ENCODE results near the gene TRIML1. TPM values are rescaled to one million over a fixed set of nuclear protein-coding genes. Genes with fewer than 3 reads are reported as not detected.

TRIML1 gene
- not detected in 2 replicates for total RNA-seq (2014; rRNA removed; shearing (Covaris generic))
- polyA plus RNA-seq (2014; cell fraction: nucleus; rRNA removed), result not detected in 2 replicates

- DNase-seq (ENCODE audit: extremely low read depth, low read depth), result no peak
These were observed at the start of gene TRIML1 for GRCh38 chr4:188139141-188139540. TSS of gene TRIML1 (plus strand) at chr4:188139441. CDS start at chr4:188139559, 118 bp downstream.

- no peak for DNase-seq (ENCODE audit: extremely low read depth, low read depth)
These were observed 46.4 kb upstream of the TRIML1 start for GRCh38 chr4:188092824-188093223.

GRCh38 chr4:188106454-188106853 lies 32.8 kb upstream of the TRIML1 start:
- no peak for DNase-seq (ENCODE audit: extremely low read depth, low read depth)

- DNase-seq (ENCODE audit: extremely low read depth, low read depth), result peak; percentile 32
These were observed 31.1 kb upstream of the TRIML1 start for GRCh38 chr4:188107931-188108843.

GRCh38 chr4:188109157-188109755 lies 30.0 kb upstream of the TRIML1 start, which contains the start of gene TRIML2:
TSS of gene TRIML2 (minus strand) at chr4:188109603. CDS start at chr4:188105368, 4,235 bp downstream.
- peak; percentile 41 for DNase-seq (ENCODE audit: extremely low read depth, low read depth)

GRCh38 chr4:188110036-188110435 lies 29.2 kb upstream of the TRIML1 start:
- DNase-seq (ENCODE audit: extremely low read depth, low read depth), result peak; percentile 34

GRCh38 chr4:188110741-188111471 lies 28.3 kb upstream of the TRIML1 start:
- peak; percentile 68 for DNase-seq (ENCODE audit: extremely low read depth, low read depth)

- no peak for DNase-seq (ENCODE audit: extremely low read depth, low read depth)
These were observed 27.3 kb upstream of the TRIML1 start for GRCh38 chr4:188111955-188112354.

- no peak for DNase-seq (ENCODE audit: extremely low read depth, low read depth)
These were observed 26.1 kb upstream of the TRIML1 start for GRCh38 chr4:188113156-188113555.

- DNase-seq (ENCODE audit: extremely low read depth, low read depth), result no peak
These were observed 21.5 kb upstream of the TRIML1 start for GRCh38 chr4:188117631-188118324.

- DNase-seq (ENCODE audit: extremely low read depth, low read depth), result no peak
These were observed 17.7 kb upstream of the TRIML1 start for GRCh38 chr4:188121530-188121929.

- DNase-seq (ENCODE audit: extremely low read depth, low read depth), result peak; percentile 40
These were observed 11.9 kb upstream of the TRIML1 start for GRCh38 chr4:188127214-188127874.

- DNase-seq (ENCODE audit: extremely low read depth, low read depth), result no peak
These were observed 8.9 kb upstream of the TRIML1 start for GRCh38 chr4:188130355-188130754.

- DNase-seq (ENCODE audit: extremely low read depth, low read depth), result no peak
These were observed 7.0 kb upstream of the TRIML1 start for GRCh38 chr4:188132232-188132631.

GRCh38 chr4:188138227-188138626 lies 1.0 kb upstream of the TRIML1 start:
- no peak for DNase-seq (ENCODE audit: extremely low read depth, low read depth)

GRCh38 chr4:188139671-188140070 lies 430 bp downstream of the TRIML1 start:
- no peak for DNase-seq (ENCODE audit: extremely low read depth, low read depth)

GRCh38 chr4:188143731-188144130 lies 4.5 kb downstream of the TRIML1 start:
- no peak for DNase-seq (ENCODE audit: extremely low read depth, low read depth)

- no peak for DNase-seq (ENCODE audit: extremely low read depth, low read depth)
These were observed 6.4 kb downstream of the TRIML1 start for GRCh38 chr4:188145601-188146000.

GRCh38 chr4:188146618-188147017 lies 7.4 kb downstream of the TRIML1 start:
- DNase-seq (ENCODE audit: extremely low read depth, low read depth), result no peak

- no peak for DNase-seq (ENCODE audit: extremely low read depth, low read depth)
These were observed 7.9 kb downstream of the TRIML1 start for GRCh38 chr4:188147176-188147575.

All from NCI-H460 (cell line).